Breast epithelium (tissue), 3 donors: ENCODE results near the gene FBXO46.

ENCODE experiments used
- POLR2A ChIP-seq: fragments of 450-650 bp; IDR thresholded peaks from one replicate; pipeline ENCODE4 v1.6.1; 2016; ENCODE audit warnings: antibody characterized with exemption, mild to moderate bottlenecking, moderate library complexity
- TF ChIP-seq, protein P1 (sequence below), 3 donors: fragments of 450-650 bp; IDR thresholded peaks; one replicate each; pipeline ENCODE4 v1.5.1; 2016 to 2017; ENCODE audit warnings: antibody characterized with exemption in 3 of 3, mild to moderate bottlenecking in 3 of 3, moderate library complexity in 3 of 3

DNA sequence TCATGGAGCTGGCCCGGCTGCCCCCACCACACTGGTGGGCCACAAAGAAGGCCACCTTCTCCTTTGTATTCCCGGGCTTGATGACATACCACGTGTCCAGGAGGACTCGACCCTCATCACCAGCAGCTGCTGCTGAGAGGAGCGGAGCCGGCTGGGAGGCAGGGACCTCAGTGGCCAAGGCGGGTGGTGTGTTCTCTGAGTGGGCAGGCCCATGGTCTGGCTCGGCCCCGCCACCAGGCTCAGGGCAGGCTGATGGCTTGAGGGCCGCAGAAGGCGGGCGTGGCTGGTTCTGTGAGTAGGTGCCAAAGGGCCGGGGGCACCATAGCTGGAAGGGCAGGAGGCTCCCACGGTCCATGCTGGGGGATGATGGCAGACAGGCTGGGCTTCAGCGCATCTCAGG, 17.6 kb downstream of the FBXO46 start:
- TF ChIP-seq, protein P1, sequence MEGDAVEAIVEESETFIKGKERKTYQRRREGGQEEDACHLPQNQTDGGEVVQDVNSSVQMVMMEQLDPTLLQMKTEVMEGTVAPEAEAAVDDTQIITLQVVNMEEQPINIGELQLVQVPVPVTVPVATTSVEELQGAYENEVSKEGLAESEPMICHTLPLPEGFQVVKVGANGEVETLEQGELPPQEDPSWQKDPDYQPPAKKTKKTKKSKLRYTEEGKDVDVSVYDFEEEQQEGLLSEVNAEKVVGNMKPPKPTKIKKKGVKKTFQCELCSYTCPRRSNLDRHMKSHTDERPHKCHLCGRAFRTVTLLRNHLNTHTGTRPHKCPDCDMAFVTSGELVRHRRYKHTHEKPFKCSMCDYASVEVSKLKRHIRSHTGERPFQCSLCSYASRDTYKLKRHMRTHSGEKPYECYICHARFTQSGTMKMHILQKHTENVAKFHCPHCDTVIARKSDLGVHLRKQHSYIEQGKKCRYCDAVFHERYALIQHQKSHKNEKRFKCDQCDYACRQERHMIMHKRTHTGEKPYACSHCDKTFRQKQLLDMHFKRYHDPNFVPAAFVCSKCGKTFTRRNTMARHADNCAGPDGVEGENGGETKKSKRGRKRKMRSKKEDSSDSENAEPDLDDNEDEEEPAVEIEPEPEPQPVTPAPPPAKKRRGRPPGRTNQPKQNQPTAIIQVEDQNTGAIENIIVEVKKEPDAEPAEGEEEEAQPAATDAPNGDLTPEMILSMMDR (IDR thresholded peaks at IDR 0.05): no peak
- TF ChIP-seq POLR2A: no peak
